Fibroblast of pulmonary artery (primary cell): ENCODE measurements around the gene TMIGD3.
A peak's percentile ranks its signal among the peaks of the same experiment; 100 is the strongest.

Source experiments
- DNase-seq: peaks from one replicate; pipeline ENCODE4 v3.0.0-alpha.2; 2010; ENCODE audit warnings: low read depth
- H3K4me3 ChIP-seq: replicated peaks from 2 replicates; pipeline ENCODE4 v1.5.1; 2011; ENCODE audit warnings: low read depth, mild to moderate bottlenecking, control low read depth, low read length, moderate library complexity
- TF ChIP-seq, protein P1 (sequence below): IDR thresholded peaks from 2 replicates; pipeline ENCODE4 v1.5.1; 2011; ENCODE audit warnings: mild to moderate bottlenecking, control low read depth, low read length, inconsistent platforms; ENCODE audit errors: missing control alignments

Gene TMIGD3

DNA sequence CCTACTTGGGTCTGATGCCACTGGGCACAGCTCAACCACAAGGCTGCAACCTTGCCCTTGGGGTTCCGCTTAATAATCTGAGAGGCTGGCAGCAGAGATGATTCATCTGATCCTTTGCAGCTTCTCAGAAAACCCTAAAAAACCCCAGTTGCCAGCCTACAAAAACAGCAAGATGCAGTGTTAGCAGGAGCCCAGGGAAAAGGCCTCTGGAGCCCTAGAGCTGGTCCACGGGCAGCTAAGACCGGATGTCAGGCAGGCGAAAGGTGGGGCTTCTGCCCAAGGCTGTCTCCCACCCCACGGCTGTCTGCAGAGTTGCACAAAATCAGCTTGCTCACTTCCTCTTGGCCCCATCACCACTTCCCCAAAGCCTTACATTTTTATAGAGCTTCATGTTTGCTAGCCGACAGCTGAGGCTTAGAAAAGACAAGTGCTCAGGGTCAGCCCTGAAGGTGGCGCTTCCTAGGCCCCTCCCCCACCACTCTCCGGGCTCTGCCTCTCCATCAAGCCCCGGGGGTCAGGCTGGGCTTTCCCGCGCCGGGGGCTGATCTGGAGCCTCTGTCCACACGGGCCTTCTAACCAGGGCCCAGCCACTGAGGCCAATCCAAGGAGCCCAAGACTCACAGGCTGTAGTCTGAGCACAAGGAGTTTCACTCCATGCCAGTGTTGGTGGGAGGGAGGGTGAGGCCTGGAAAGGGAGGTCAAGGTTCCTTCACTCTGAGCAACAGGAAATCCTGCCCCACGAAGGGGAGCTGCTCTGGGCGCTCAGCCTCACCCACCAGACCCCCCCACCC, 4.2 kb upstream of the TMIGD3 start:
- H3K4me3 ChIP-seq: peak overlapping the region; percentile 36
- TF ChIP-seq, protein P1, sequence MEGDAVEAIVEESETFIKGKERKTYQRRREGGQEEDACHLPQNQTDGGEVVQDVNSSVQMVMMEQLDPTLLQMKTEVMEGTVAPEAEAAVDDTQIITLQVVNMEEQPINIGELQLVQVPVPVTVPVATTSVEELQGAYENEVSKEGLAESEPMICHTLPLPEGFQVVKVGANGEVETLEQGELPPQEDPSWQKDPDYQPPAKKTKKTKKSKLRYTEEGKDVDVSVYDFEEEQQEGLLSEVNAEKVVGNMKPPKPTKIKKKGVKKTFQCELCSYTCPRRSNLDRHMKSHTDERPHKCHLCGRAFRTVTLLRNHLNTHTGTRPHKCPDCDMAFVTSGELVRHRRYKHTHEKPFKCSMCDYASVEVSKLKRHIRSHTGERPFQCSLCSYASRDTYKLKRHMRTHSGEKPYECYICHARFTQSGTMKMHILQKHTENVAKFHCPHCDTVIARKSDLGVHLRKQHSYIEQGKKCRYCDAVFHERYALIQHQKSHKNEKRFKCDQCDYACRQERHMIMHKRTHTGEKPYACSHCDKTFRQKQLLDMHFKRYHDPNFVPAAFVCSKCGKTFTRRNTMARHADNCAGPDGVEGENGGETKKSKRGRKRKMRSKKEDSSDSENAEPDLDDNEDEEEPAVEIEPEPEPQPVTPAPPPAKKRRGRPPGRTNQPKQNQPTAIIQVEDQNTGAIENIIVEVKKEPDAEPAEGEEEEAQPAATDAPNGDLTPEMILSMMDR: peak; percentile 22
- DNase-seq: peak; percentile 88

DNA sequence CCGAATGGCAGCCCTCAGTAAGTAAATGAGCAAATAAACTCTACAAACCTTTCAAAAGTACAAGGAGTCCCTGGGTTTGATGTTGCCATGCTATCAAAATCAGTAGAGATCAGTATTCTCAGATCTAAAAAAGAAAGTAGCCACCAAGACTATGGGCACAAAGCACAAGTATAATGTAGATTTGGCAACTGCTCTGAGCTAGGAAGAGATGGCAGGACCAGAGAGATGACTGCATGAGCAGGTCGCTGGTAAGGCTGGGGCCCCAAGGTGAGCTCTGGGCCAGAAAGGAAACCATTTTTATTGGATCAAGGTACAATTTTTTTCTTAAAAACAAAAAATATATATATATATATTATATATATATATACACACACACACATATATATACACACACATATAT, 3.1 kb upstream of the TMIGD3 start:
- TF ChIP-seq, protein P1: no peak
- DNase-seq: no peak
- H3K4me3 ChIP-seq: no peak overlapping the region

GRCh38 chr1:111505641-111506119, 2.2 kb upstream of the TMIGD3 start:
- H3K4me3 ChIP-seq: no peak overlapping the region
- DNase-seq: no peak
- TF ChIP-seq, protein P1: no peak

DNA sequence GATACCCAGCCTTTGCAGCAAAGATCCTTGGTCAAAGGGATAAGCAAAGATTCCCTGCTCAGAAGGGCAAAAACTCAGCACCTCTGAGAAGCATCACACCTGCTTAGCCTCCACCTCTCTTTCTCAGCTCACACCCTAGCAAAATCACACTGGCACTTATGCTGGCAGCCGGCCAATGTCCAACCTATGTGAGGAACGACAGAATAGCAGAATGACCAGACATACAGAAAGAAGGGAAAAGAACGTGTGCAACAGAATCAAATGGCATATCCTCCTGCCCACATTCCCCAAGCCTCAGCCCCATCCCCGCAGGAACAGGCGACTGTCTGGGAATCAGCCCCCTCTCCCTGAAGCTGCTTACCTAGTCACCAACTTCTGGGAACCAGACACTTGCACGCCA, 664 bp upstream of the TMIGD3 start:
- TF ChIP-seq, protein P1: no peak
- no peak overlapping the region for H3K4me3 ChIP-seq
- no peak for DNase-seq

DNA sequence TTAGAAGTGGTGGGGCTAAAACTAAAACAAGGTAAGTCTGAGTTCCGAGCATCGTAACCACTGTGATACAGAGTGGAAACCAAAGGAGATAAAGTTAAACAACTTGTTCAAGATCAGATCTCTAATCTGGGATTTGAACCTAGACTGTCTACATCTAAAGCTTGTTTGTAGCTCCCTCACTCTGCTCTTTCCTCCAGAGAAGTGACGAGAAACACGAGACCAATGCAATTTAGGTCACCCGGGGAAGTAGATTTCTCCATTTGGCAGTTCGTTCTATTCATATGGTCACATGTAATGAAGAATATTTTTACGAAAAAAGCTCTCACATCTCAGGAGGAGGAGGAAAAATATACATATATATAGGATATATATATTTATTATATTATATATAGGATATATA, 1.8 kb downstream of the TMIGD3 start:
- no peak for DNase-seq
- TF ChIP-seq, protein P1: no peak
- no peak overlapping the region for H3K4me3 ChIP-seq

DNA sequence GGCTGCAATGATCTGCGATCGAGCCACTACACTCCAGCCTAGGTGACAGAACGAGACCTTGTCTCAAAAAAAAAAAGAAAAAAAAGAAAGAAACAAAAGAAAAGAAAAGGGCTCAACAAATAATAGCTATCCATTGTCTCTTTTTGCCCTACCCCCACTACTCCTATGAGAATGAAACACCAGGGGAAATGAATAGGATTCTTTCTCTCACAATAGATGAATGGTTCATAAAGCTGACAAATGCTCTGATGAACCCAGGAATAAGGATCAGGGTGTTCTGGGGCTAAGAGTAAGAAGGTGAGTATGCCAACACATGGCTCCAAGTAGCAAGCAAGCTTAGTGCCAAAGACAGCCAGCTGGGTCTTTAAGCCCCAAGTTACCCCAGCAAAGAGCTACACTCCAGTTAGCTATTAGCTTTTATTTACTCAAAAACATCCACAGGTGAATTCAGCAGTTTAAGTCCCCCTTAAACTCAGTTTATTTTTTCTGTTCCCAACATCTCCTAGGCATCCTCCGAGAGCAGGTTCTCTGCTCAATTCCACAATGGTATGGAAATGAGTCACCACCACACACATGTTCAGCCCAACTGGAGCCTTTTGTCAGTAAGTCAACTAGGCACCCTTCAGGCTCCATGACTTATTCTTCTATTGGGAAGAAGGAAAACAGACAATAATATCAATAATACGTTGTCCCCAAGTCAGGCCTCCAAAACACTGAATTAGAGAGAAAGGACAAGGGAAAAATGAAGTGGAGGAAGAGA, 4.2 kb downstream of the TMIGD3 start:
- TF ChIP-seq, protein P1: no peak
- H3K4me3 ChIP-seq: no peak overlapping the region
- peak; percentile 37 for DNase-seq
